Measurements from ENCODE around the gene AMOT. TPM values are rescaled to one million over a fixed set of nuclear protein-coding genes. Genes with fewer than 3 reads are reported as not detected.

Gene AMOT
- total RNA-seq, 2 donors from 2014 or later, result 4.6 to 6.8 TPM

GRCh38 chrX:112837531-112837930, 3.1 kb downstream of the AMOT start:
- Histone ChIP-seq H3K27me3 (peaks cover 0 to 5% of the 10 kb centered on the region in 2 donors), H3K9me3 (no peaks in the 10 kb centered on the region), H3K4me1 (no peaks in the 10 kb centered on the region), H3K36me3 (no peaks in the 10 kb centered on the region), H3K27ac (no peak overlapping the region), H3K4me3 (no peak overlapping the region)
- TF ChIP-seq CTCF (IDR thresholded peaks at IDR 0.05), result no peak
- no peak for DNase-seq (ENCODE audit: low spot score)

GRCh38 chrX:112835019-112835418, 5.6 kb downstream of the AMOT start:
- Histone ChIP-seq H3K4me1 (no peaks in the 10 kb centered on the region), H3K27me3 (no peaks in the 10 kb centered on the region), H3K9me3 (no peaks in the 10 kb centered on the region), H3K36me3 (no peaks in the 10 kb centered on the region), H3K27ac (no peak overlapping the region), H3K4me3 (no peak overlapping the region)
- no peak for DNase-seq (ENCODE audit: low spot score)
- no peak for TF ChIP-seq CTCF (IDR thresholded peaks at IDR 0.05)

- Histone ChIP-seq H3K9me3 (no peaks in the 10 kb centered on the region), H3K4me3 (no peak overlapping the region), H3K27ac (no peak overlapping the region), H3K27me3 (no peaks in the 10 kb centered on the region), H3K4me1 (no peaks in the 10 kb centered on the region), H3K36me3 (no peaks in the 10 kb centered on the region)
- DNase-seq (ENCODE audit: low spot score), result no peak
- no peak for TF ChIP-seq CTCF (IDR thresholded peaks at IDR 0.05)
These were observed 6.4 kb downstream of the AMOT start for GRCh38 chrX:112834031-112834845.

- Histone ChIP-seq H3K27me3 (no peaks in the 10 kb centered on the region), H3K4me3 (no peak overlapping the region), H3K27ac (no peak overlapping the region), H3K9me3 (no peaks in the 10 kb centered on the region), H3K4me1 (no peaks in the 10 kb centered on the region), H3K36me3 (no peaks in the 10 kb centered on the region)
- no peak for TF ChIP-seq CTCF (IDR thresholded peaks at IDR 0.05)
- DNase-seq (ENCODE audit: low spot score), result no peak
These were observed 8.0 kb downstream of the AMOT start for GRCh38 chrX:112832481-112833095.

- Histone ChIP-seq H3K4me3 (no peak overlapping the region), H3K27ac (no peak overlapping the region), H3K27me3 (no peaks in the 10 kb centered on the region), H3K4me1 (no peaks in the 10 kb centered on the region), H3K36me3 (no peaks in the 10 kb centered on the region), H3K9me3 (no peaks in the 10 kb centered on the region)
- no peak for TF ChIP-seq CTCF (IDR thresholded peaks at IDR 0.05)
- no peak for DNase-seq (ENCODE audit: low spot score)
These were observed 10.1 kb downstream of the AMOT start for GRCh38 chrX:112830540-112830939.

Data from right atrium auricular region (tissue), 2 donors.